Fibroblast of skin of left quadriceps (primary cell): Measurements from ENCODE around the gene PRKD1.
"Not testable (repeated sequence)": the region's sequence is repeated elsewhere in the genome, so short reads cannot be mapped to it uniquely, and the experiment has no call there.

Experiments
- DNase-seq, 2 experiments: peaks; one replicate each; pipeline ENCODE4 v3.0.0-alpha.2; 2013; ENCODE audit warnings: low read depth in 2 of 2

The PRKD1 gene

DNA sequence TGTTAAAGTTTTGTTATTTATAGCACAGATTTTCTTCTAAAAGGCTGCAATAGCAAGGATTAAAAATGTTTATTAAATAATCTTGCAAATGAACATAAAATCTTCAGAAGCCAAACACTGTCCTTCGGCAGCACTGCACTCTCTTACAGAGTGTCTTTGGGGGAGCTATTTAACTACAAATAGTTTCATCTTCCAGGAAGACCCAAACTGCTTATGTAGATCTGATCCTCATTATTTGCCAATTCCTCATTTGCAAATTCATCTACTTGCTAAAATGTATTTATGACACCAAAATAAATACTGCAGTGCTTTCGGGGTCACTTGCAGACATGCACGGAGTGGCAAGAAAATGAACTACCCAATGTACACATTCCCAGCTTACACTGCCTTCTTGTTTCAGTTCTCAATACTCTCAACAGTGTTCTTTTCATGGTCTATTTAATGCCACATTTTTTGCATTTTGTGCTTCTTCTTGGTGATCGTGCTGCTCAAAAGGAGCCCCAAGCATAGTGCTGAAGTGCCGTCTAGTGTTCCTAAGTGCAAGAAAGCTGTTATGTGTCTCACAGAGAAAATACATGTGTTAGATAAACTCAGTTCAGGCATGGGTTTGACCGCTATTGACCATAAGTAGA is 128.1 kb downstream of the PRKD1 start:
- DNase-seq, result no peak

DNA sequence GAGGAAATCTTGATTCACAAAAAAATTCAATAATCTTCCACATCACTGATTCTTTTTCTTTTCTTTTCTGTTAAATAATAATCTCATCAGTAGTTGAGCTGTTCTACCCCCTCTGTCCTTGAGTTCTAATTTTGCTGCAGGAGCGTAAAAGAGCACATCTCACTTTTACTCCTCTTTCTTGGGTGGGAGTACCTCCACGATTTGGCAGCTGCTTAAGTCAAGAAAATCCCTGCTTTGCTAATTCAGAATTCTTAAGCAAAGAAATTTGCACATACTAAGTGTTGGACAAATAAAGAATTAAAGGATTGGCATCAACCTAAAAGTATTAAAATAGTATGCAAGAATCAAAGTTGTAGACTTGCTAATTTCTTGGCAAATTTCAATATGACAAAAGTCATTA is 128.8 kb downstream of the PRKD1 start:
- DNase-seq, result no peak

DNA sequence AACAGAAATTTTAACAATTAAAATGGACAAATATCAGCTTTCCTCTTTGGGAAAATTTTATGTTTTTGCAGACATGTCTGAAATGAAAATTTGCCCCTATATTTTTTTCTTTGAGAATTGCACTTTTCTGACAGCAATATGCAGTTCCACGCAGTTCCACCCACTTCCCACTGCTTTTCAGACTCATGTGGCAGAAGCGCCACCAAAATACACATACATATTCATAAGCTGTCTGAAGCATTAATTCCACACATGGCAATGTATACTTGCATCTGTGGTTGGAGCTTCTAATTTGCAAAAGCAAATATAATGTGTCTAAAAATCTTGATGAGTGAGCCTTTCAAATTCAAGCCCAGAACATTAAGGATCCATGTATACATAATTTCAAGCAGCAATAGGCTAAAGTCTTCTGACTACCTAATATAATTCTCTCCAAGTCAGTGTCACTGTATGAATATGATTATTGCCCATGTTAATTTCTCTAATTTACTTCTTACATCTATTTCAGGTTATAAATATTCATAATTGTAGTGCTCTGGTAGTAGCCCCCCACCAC is 129.5 kb downstream of the PRKD1 start:
- no peak for DNase-seq

DNA sequence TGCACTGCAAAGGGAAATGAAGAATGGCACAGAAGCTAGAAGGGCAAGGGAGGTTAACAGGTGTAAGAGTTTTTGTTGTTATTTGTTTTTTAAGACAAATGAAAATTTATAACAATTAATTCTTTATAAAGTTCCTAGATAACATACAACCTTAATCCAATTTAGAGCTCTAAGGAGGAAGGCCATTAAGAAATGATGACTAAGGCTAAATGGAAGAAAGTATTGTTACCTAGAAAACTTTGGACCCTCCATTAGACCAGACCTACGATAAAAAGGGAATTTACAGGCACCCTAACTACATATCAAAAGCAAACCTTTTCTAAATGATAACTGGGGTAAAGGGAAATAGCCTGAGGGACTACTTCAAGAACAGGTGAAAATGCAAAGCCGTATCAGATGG is 130.8 kb downstream of the PRKD1 start:
- DNase-seq, result no peak

DNA sequence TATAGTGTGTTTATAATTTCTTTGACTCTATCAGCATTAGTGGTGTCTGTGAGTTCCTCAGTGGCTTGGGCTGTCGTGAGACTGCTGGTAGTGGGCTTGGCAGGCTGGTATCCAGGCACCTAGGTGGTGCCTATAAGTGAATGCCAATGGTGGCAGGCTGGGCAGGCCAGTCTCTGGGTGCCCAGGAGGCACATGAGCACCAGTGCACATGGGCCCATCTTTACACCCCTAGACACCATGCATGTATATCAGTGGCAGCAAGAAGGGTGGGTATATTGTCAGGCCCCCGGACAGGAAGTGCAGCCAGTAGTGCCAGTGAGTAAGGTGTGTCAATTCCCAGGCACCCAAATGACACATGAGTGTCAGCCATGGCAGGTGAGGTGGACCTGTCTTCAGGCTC is 138.2 kb downstream of the PRKD1 start:
- DNase-seq, result no peak

DNA sequence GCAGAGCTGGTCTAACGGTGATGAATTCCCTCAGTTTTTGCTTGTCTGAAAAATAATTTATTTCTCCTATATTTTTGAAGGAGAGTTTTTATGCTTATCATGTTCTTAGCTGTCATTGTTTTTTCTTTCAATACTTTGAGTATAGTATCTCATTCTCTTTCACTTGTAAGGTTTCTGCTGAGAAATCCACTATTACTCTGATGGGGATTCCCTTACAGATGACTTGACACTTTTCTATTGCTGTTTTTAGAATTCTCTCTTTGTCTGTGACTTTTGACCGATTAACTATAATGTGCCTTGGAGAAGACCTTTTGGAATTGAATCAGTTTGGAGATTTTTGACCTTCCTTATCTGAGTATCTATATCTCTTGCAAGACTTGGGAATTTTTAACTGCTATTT is 139.6 kb downstream of the PRKD1 start:
- no peak for DNase-seq

DNA sequence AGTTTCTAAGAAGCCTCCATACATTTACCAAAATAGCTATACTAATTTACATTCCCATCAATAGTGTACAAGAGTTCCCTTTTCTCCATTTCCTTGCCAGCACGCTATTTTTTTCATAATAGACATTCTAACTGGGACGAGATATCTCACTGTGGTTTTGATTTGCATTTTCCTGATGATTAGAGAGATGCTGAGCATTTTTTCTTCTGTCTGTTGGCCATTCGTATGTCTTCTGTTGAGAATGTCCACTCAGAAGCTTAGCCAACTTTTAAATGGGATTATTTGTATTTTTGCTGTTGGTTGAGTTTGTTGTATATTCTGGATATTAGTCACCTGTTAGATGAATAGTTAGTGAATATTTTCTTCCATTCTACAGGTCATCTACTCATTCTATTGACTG is 144.1 kb downstream of the PRKD1 start:
- no peak for DNase-seq

DNA sequence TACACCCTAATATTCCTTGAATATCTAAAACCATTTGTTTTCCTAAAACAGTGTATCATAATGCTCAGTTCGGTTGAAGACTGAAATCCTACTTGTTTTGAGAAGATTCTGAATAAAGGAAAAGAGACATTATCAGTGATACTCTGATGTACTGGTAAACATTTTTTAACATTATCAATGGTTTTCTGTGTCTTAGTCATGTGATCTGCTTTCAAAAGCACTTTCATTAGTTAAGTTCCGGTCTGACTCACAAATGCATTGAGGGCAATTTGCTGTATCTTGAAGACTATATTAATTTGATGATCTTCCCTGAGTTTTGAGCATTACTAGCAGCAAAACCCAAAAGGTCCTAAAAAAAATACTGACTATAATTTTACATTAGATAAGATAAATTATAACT is 145.6 kb downstream of the PRKD1 start:
- no peak for DNase-seq

DNA sequence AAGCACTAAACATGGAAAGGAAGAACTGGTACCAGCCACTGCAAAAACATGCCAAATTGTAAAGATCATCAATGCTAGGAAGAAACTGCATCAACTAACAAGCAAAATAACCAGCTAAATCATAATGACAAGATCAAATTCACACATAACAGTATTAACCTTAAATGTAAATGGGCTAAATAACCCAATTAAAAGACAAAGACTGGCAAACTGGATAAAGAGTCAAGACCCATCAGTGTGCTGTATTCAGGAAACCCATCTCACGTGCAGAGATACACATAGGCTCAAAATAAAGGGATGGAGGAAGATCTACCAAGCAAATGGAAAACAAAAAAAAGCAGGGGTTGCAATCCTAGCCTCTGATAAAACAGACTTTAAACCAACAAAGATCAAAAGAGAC is 150.5 kb downstream of the PRKD1 start:
- DNase-seq, result not testable (repeated sequence)

DNA sequence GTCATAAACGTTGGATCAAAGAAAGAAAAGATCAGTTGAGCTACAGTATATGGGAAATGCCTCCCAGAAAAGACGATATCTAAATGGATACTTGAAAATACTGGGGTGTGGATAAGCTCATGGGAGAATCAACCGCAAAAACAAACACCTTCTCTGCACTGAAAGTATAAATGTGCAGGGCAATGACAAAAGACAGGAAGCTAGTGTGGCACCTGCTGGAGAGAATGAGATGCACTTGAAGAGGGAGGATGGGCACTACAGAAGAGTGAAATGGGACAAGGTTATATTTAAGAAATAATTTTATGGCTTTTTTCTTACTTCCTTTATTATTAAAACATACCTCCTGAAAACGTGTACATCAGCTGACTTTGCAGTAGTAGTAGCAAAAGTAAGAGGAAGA is 153.7 kb downstream of the PRKD1 start:
- no peak for DNase-seq

DNA sequence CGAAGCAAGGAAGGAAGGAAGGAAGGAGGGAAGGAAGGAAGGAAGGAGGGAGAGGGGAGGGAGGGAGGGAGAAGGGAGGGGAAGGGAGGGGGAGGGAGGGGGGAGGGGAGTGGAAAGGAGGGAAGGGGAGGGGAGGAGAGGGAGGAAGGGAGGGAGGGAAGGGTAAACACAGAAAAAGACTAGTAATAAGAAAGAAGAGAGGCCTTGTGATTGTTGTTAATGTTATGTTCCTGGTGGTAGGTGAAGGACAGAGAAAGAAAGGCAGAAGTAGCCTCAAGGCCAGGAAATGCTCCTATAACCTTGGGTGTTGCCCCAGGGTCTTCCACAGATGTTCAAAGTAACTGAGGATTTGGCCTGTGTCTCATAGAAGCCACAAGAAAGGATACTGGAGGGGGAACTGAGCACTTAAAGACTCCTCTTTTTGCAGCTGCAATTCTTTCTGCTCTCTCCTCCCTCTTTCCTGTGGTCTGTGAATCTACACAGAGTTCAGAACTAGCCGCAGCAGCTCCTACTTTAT is 164.2 kb downstream of the PRKD1 start:
- DNase-seq, result no peak

DNA sequence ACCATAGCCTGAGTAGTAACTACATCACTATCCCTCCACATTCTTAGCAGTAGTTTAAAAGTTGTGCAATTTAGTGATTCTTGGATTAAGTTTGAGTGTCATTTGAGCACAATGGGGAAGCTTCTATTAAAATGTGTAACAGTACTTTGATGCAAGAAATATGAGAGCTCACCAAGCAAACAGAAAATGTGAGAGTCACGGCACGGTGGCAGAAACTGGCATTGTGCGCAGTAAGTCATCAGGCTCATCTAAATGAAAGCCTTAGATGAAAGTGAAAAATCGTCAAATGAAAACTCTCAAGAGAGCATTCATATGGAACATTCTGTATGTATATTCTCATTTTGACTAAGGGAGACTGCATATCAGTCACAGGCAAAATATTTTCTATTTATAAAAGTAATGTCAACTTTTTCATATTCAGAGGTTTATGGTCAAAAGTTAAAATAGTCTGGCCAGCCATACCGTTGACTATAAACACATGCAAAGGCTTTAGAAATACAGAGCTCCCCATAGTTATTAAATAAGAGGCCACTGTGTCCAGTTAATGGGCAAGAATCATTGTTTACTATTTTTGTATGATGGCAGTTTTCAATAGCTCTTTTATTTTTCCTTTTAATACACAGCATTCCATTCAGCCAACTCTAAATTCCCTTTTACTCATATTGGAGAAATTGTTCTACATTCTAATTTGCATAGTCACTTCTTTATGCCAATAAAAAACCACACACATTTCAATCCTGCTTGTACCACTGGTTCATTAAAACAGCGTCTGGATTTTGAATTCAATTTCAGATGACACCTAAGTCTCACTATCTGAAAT is 167.9 kb downstream of the PRKD1 start:
- no peak for DNase-seq

DNA sequence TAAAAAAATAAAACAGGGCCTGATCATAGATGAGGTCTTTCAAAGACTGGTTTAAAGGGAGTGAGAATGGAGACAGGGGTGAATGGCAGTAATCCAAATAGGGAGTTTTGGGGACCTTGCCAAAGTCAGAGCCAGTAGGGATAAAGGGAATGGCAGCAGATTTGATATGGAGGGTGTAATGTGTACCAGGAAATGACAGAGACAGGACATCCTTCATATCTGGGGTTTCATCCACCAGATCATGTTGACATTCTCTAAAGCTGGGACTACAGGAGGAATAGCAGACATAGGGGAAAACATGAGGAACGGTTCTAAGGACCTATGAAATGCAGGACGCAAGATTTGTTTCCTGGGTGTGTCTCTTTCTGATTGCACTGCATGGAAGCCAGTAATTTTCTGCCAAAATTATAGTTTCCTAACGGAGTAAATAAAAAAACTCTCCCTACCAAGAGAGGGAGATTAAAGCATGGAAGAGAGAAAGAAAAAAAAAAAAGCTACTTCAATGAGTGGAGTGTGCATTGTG is 169.9 kb downstream of the PRKD1 start:
- DNase-seq, result no peak

DNA sequence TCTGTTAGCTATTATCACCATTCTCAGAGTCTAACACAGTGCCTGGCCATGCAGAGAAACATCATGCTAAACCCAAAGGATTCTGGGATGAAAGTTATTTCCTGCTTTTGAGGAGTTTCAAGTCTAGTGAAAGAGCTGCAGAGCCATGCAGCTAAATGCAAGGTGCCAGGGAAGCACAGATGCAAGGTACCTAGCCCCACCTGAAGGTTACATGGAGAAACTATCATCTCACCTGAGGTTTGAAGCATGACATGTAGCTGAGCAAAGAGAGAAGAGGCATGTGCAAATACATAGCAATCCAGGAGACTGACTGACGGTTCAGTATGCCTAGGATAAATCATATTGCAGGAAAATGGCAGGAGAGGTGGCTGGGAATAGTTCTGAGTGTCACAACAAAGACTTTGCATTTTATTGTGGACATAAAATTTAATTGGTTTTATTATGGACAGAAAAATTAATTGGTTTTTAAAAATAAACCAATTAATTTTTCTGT is 170.4 kb downstream of the PRKD1 start:
- DNase-seq, result no peak

DNA sequence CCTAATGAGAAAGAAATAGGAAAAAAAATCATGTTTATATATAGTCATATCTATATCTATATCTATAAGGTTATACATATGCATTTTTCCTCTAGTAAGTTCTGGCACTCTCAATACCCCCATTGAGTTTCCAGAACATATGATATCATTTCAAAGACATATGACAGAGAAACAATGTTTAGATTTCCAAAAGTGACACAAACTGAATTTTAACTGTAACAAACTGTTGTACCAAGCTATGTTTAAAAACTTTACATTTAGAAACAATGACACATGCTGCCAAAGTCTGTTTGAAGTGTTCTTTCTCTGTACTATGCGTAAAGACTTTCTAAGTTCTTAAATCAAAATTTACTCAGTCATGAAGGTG is 171.6 kb downstream of the PRKD1 start:
- no peak for DNase-seq

DNA sequence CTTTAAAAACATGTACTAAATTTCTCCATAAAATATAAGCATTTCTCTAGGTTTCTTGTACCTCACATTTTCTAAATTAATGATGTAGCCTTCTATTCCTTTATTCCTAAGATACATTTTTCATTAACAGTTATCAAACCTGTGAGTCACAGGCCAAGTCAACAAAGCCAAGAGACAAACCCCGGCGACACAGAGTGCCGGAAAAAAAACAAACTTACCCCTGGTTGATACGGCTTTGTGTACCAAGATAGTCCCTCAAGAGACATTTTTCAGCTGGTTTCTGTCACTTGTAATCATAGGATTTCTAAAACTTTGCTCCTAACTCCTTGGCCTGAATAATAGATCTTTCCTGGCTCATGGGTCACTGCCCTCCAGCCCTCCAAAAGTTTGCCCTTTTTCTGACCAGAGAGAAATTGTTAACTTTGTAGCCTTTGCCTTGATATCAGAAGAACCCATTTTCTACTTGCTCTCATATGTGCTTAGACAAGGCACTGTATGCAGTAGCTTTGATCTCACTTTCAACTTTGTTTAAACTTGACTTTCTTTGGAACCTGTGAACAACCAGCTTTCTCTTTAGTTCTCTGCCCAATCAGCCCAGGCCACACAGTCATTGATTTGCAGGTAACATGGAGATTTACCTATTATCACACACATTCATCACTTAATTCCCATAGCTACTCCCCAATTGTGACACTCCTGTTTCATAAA is 172.2 kb downstream of the PRKD1 start:
- DNase-seq, result no peak

DNA sequence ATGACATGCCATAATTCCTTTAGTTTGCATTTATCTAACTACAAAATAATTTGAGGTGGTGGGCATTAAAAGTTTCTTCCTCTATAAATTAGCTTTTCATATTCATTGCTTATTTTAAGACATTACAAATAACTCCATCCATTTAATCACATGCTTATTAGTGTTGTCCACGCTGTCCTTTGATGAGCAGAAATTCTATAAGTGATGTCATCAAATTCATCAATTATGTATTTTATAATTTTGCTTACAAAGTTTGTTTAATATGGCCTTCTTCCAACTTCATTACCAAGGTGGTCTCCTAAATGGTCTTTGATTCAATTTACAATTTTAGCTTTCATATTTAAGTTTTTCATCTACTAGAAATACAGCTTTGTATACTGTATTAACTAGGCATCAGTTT is 173.5 kb downstream of the PRKD1 start:
- DNase-seq, result no peak

DNA sequence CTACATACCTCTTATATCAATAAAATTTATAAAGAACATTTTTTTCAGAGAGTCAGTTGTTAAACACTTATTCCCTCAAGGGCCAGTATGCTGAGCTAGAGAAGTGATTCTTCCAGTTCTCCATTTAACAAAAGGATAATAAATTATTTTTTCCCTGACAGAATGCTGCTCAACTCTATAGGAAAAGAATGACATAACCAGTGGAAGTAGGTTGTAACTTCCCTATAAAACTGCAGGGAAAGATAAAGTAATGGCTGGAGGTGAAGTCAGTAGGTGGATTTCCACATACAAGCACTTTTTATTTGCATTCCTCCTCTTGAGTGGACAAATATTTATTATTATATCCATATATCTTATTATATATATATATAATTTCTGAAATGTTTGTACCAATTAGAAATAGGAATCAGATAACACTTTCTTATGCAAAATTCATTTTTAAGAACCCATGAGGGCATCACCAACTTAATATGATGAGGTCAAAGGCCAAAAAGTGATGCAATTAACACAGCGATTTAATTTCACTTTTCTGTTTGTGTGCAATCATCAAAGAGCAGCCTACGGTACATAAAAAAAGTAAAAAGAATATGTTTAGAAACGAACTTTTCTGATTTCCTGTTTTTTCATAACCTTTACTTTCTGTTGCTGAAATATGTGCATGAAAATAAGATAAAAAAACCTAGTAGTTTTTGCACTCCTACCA is 175.3 kb downstream of the PRKD1 start:
- no peak for DNase-seq

DNA sequence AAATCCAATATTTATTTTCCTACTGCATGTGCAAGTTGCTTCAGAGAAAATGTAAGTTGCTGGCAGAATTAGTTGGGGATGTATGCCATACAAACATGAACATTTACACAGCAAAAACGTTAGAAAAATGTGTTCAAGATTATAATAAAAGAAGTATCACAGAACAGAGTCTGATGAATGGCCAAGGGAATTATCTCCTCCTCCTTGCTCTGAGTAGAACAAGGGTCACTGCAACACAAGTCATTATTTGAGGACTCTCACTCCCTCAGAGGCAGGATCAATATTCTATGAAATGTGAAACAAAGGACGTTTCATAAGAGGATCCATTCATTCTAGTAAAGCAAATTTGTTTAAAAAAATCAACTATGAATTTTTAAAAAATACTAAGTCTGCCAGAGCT is 177.8 kb downstream of the PRKD1 start:
- DNase-seq, result no peak

DNA sequence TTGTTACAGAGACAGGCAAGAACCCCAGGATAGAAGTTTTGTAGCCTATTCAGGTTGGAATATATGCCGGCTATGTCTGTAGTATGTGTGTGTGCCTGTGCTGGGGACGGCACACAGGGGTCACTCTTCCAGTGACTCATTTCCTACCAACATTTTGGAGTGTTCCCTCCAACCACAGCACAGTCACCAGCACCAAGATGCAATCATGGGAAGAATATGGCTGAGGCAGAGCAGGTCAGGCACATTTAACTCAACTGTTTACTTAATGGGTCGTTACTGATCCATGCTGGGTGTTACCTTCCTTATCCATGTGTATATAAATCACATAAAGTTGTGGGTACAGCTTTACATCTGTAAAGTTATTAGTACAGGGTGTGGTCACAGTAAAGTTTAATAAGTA is 178.3 kb downstream of the PRKD1 start:
- no peak for DNase-seq

DNA sequence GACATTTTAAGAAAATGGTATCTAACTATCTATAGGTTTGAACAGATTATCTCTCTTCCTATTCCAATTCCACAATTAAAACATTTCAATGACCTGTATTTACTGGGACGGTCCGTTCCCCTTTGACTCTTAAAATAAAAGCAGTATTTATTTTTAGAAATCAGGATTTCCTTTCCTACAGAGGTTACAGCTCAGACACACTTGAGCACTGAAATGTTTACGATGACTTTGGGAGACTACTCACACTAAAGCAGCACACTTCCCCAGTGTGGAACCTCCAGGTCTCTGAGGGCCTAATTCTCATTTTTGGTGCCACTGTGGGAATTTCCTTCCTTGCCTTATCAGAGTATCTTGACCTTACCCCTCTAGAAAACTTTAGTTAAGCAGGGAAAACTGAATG is 181.8 kb downstream of the PRKD1 start:
- DNase-seq, result no peak

DNA sequence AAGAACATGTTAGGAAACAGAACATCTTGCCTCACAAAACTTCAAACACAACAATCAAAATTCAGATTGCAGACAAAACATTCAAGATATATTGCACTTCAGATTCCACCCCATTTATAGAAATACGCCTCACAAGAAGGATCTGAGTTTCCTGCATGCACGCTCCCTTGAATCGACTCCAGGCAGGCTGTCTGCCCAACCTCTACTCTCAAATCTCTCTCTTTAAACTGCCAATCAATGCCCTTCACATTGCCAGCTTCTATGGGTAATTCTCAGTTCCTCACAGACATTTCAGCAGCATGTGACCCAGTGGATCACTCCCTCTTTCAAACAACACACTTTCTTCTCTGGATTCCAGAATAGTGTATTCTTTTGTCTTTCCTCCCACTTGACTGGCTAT is 184.1 kb downstream of the PRKD1 start:
- DNase-seq, result no peak
